Testis (tissue), 2 donors: ENCODE results near the gene CRIP1.

Source experiments
- POLR2A ChIP-seq: fragments of 450-650 bp; IDR thresholded peaks from one replicate; pipeline ENCODE4 v1.6.1; 2017; ENCODE audit warnings: antibody characterized with exemption, mild to moderate bottlenecking, moderate library complexity
- TF ChIP-seq, protein P1 (sequence below), 3 experiments: fragments of 450-650 bp in 2 of 3; fragments of 200-600 bp in 1 of 3; sonication (generic) in 1 of 3; IDR thresholded peaks; one replicate each; pipeline ENCODE4 v1.5.1; 2016 to 2019; ENCODE audit warnings: antibody characterized with exemption in 3 of 3, mild to moderate bottlenecking in 2 of 3, moderate library complexity in 1 of 3

GRCh38 chr14:105448706-105449111 lies 38.0 kb upstream of the CRIP1 start:
- TF ChIP-seq, protein P1, sequence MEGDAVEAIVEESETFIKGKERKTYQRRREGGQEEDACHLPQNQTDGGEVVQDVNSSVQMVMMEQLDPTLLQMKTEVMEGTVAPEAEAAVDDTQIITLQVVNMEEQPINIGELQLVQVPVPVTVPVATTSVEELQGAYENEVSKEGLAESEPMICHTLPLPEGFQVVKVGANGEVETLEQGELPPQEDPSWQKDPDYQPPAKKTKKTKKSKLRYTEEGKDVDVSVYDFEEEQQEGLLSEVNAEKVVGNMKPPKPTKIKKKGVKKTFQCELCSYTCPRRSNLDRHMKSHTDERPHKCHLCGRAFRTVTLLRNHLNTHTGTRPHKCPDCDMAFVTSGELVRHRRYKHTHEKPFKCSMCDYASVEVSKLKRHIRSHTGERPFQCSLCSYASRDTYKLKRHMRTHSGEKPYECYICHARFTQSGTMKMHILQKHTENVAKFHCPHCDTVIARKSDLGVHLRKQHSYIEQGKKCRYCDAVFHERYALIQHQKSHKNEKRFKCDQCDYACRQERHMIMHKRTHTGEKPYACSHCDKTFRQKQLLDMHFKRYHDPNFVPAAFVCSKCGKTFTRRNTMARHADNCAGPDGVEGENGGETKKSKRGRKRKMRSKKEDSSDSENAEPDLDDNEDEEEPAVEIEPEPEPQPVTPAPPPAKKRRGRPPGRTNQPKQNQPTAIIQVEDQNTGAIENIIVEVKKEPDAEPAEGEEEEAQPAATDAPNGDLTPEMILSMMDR (IDR thresholded peaks at IDR 0.05), result peak; percentile 63 to 80 (median 69)
- no peak for TF ChIP-seq POLR2A
